ENCODE measurements around the gene ZBED5. TPM values are rescaled to one million over a fixed set of nuclear protein-coding genes. Genes with fewer than 3 reads are reported as not detected.

The ZBED5 gene
- total and polyA plus RNA-seq, 9 of the 15 experiments (the other 6 are each of a cell fraction or from before 2014, with no cell fraction given): 12.4 to 70.7 (median 26.8) TPM

- TF ChIP-seq ZNF609 (CRISPR knock-in tag; IDR thresholded peaks at IDR 0.05; ENCODE audit: borderline replicate concordance): no peak
- TF ChIP-seq U2AF2 (optimal IDR thresholded peaks at IDR 0.05; ENCODE audit: low read depth, low read length): no peak
- TF ChIP-seq BACH1 (tag; IDR thresholded peaks at IDR 0.05): no peak
- peak; percentile 98 for TF ChIP-seq POLR2G (IDR thresholded peaks at IDR 0.05; ENCODE audit: low read depth, low read length)
- TF ChIP-seq SLC30A9 (CRISPR knock-in tag; IDR thresholded peaks at IDR 0.05): no peak
- TF ChIP-seq CBX2 (IDR thresholded peaks at IDR 0.05; ENCODE audit: insufficient read depth, low read length, poor library complexity, severe bottlenecking): no peak
- peak; percentile 68 for TF ChIP-seq BCOR (IDR thresholded peaks at IDR 0.05)
- TF ChIP-seq KDM1A (IDR thresholded peaks at IDR 0.05): no peak
- no peak for TF ChIP-seq MCM2 (IDR thresholded peaks at IDR 0.05; ENCODE audit: low read depth)
- peak; percentile 25; the same call in 1 of the 2 replicates for TF ChIP-seq ZNF444 (CRISPR knock-in tag; IDR thresholded peaks at IDR 0.05)
- peak; percentile 79; the same call in 1 of the 2 replicates for TF ChIP-seq KLF6 (CRISPR knock-in tag; IDR thresholded peaks at IDR 0.05; ENCODE audit: borderline replicate concordance)
- no peak for TF ChIP-seq IRF2 (CRISPR knock-in tag; IDR thresholded peaks at IDR 0.05)
- TF ChIP-seq NUFIP1 (IDR thresholded peaks at IDR 0.05; ENCODE audit: partially characterized antibody): no peak
- peak; percentile 79 for TF ChIP-seq EGR1 (conservative IDR thresholded peaks at IDR 0.05)
- no peak for TF ChIP-seq KAT2B (IDR thresholded peaks at IDR 0.05; ENCODE audit: low read depth, low read length)
- no peak for TF ChIP-seq ZNF175 (CRISPR knock-in tag; IDR thresholded peaks at IDR 0.05; ENCODE audit: low read depth)
- TF ChIP-seq ZNF23 (CRISPR knock-in tag; IDR thresholded peaks at IDR 0.05): no peak
Observed at GRCh38 chr11:10808553-10809372, 49.1 kb downstream of the ZBED5 start, which contains the start of gene EIF4G2 (continued).
